B cell (primary cell): ENCODE data around the gene MCOLN1. TPM values are rescaled to one million over a fixed set of nuclear protein-coding genes. Genes with fewer than 3 reads are reported as not detected.

Experiments used
- ATAC-seq: fragments of 200-7000 bp; cut with Tn5 transposase; one replicate; pipeline ENCODE4 v1.10.0; 2021; ENCODE audit warnings: low read depth, mild to moderate bottlenecking, moderate number of reproducible peaks, moderate library complexity
- CTCF ChIA-PET: fragments of 350-600 bp; sonication (Branson Sonifier 250); formaldehyde crosslinking; loops from one replicate; lab custom pipeline; 2021; ENCODE audit warnings: antibody characterized with exemption, inconsistent platforms; lab: Charles Lee
- POLR2A ChIA-PET: fragments of 350-600 bp; sonication (Branson Sonifier 250); formaldehyde crosslinking; loops from one replicate; lab custom pipeline; 2021; ENCODE audit warnings: antibody characterized with exemption; lab: Charles Lee
- DNase-seq: peaks from one replicate; pipeline ENCODE4 v3.0.0; 2013
- H2AFZ ChIP-seq: 2 replicates; pipeline ENCODE4 v1.6.1; 2012; ENCODE audit warnings: mild to moderate bottlenecking, low read depth, low read length; ENCODE audit not compliant: insufficient read depth, poor library complexity, severe bottlenecking
- H3K27ac ChIP-seq, 2 donors: 1 replicate in 1 of 2; 2 replicates in 1 of 2; pipeline ENCODE4 v1.5.1; 2012 to 2013; ENCODE audit warnings: low read length in 2 of 2, mild to moderate bottlenecking in 2 of 2, moderate library complexity in 1 of 2
- H3K27me3 ChIP-seq, 4 experiments: fragments of 200-600 bp in 1 of 4; sonication (generic) in 1 of 4; replicated peaks in 1 of 4; 1 replicate in 2 of 4; 2 replicates in 2 of 4; pipeline versions ENCODE4 v1.6.1 to v1.7.0; 2013 to 2016; ENCODE audit warnings: low read length in 3 of 4, mild to moderate bottlenecking in 2 of 4, mixed read lengths in 1 of 4, moderate library complexity in 1 of 4; ENCODE audit not compliant: insufficient read depth in 4 of 4, control insufficient read depth in 3 of 4; ENCODE audit errors: control extremely low read depth in 1 of 4
- H3K36me3 ChIP-seq, 2 experiments: replicated peaks in 1 of 2; 1 replicate in 1 of 2; 2 replicates in 1 of 2; pipeline versions ENCODE4 v1.6.1 to v1.7.1; 2013; ENCODE audit warnings: low read length in 1 of 2; ENCODE audit not compliant: insufficient read depth in 2 of 2, control insufficient read depth in 1 of 2; ENCODE audit errors: control extremely low read depth in 1 of 2, extremely low read depth in 1 of 2
- H3K4me1 ChIP-seq, 2 donors: fragments of 200-600 bp in 1 of 2; sonication (generic) in 1 of 2; 1 replicate in 1 of 2; 2 replicates in 1 of 2; pipeline versions ENCODE4 v1.5.1 to v1.6.1; 2013 to 2017; ENCODE audit warnings: low read length in 2 of 2; ENCODE audit not compliant: control insufficient read depth in 2 of 2, insufficient read depth in 2 of 2
- H3K4me2 ChIP-seq: replicated peaks from 2 replicates; pipeline ENCODE3; 2012; ENCODE audit warnings: mild to moderate bottlenecking, low read depth, low read length; ENCODE audit not compliant: poor library complexity, severe bottlenecking
- H3K4me3 ChIP-seq, 5 experiments: fragments of 200-600 bp in 1 of 5; sonication (generic) in 1 of 5; 1 replicate in 3 of 5; 2 replicates in 2 of 5; pipeline versions ENCODE4 v1.5.1 to v1.7.0; 2011 to 2016; ENCODE audit warnings: low read length in 4 of 5, mild to moderate bottlenecking in 4 of 5, low read depth in 2 of 5, control low read depth in 1 of 5, moderate library complexity in 1 of 5; ENCODE audit not compliant: insufficient read depth in 1 of 5; ENCODE audit errors: control extremely low read depth in 1 of 5, extremely low read depth in 1 of 5
- H3K79me2 ChIP-seq: fragments of 200-600 bp; sonication (generic); one replicate; pipeline ENCODE4 v1.6.0; 2016; ENCODE audit warnings: low read length; ENCODE audit not compliant: control insufficient read depth, insufficient read depth
- H3K9ac ChIP-seq: fragments of 200-600 bp; sonication (generic); 2 replicates; pipeline ENCODE4 v1.6.1; 2017; ENCODE audit warnings: mild to moderate bottlenecking, low read length, moderate library complexity
- H3K9me3 ChIP-seq, 3 donors: one replicate each; pipeline versions ENCODE4 v1.6.1 to v1.7.1; 2013; ENCODE audit warnings: low read length in 2 of 3; ENCODE audit not compliant: control insufficient read depth in 2 of 3, insufficient read depth in 1 of 3; ENCODE audit errors: control extremely low read depth in 1 of 3
- H4K20me1 ChIP-seq: 2 replicates; pipeline ENCODE4 v1.6.0; 2012; ENCODE audit warnings: mild to moderate bottlenecking, low read length; ENCODE audit not compliant: insufficient read depth, control insufficient read depth, poor library complexity, severe bottlenecking
- H3K27ac Mint-ChIP-seq: one replicate; pipeline ENCODE4 v1.8.0; 2021; ENCODE audit warnings: mixed read lengths
- H3K27me3 Mint-ChIP-seq: one replicate; pipeline ENCODE4 v1.8.0; 2021; ENCODE audit warnings: mixed read lengths
- H3K4me1 Mint-ChIP-seq: one replicate; pipeline ENCODE4 v1.8.0; 2021; ENCODE audit warnings: mixed read lengths
- H3K4me3 Mint-ChIP-seq: one replicate; pipeline ENCODE4 v1.8.0; 2021; ENCODE audit warnings: mixed read lengths
- H3K9me3 Mint-ChIP-seq: one replicate; pipeline ENCODE4 v1.8.0; 2022; ENCODE audit warnings: mixed read lengths; ENCODE audit not compliant: insufficient read depth
- EZH2 ChIP-seq: IDR thresholded peaks from 2 replicates; pipeline ENCODE4 v1.6.1; 2012; ENCODE audit warnings: borderline replicate concordance, low read depth, mild to moderate bottlenecking, moderate library complexity, low read length; ENCODE audit not compliant: insufficient read depth, poor library complexity, severe bottlenecking
- WGBS: methylation state at CpG from one replicate; pipeline ENCODE4 v1.1.5; 2013; ENCODE audit warnings: missing lambda C conversion rate; ENCODE audit not compliant: insufficient coverage; 5-methylcytosine and 5-hydroxymethylcytosine counted together
- intact Hi-C: fragments of 100-400 bp; cut with micrococcal nuclease; formaldehyde crosslinking; loops from one replicate; pipeline ENCODE4 v1.10.0; 2022
- polyA plus RNA-seq: library from polyadenylated mRNA; depleted of rRNA; stranded (reverse); fragments of >200 nt; gene quantifications from 2 replicates; pipeline ENCODE4 v1.2.3, GENCODE V29; 2012
- total RNA-seq, 2 donors: library from RNA; stranded (reverse); fragments of 120-200 nt in 1 of 2; gene quantifications; 1 replicate in 1 of 2; 2 replicates in 1 of 2; pipeline versions ENCODE4 v1.2.3 to v1.2.4, GENCODE V29; 2013 to 2022
- TF ChIP-seq, protein P1 (sequence below): fragments of 200-600 bp; IDR thresholded peaks from one replicate; pipeline ENCODE4 v1.8.0; 2022; ENCODE audit warnings: antibody characterized with exemption, mild to moderate bottlenecking

Gene MCOLN1
- total and polyA plus RNA-seq, 2 donors (not counting 1 experiment from before 2014, with no cell fraction given) = 12.5 to 19.0 TPM

DNA sequence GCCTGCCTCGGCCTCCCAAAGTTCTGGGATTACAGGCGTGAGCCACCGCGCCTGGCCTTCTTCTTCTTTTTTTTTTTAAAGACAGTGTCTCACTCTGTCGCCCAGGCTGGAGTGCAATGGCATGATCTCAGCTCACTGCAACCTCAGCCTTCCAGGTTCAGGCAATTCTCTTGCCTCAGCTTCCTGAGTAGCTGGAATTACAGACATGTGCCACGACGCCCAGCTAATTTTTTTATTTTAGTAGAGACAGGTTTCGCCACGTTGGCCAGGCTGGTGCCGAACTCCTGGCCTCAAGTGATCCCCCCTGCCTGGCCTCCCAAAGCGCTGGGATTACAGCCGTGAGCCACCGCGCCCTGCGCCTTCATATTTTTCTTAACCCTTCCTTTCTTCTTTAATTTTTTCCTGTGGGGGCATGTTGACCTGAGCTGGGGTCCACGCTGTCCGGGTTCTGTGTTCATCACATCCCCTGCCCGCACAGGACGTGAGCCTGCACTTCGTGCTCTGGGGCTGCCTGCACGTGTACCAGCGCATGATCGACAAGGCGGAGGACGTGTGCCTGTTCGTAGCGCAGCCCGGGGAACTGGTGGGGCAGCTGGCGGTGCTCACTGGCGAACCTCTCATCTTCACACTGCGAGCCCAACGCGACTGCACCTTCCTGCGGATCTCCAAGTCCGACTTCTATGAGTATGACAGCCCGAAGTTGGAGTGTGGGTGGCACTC lies 27.2 kb downstream of the MCOLN1 start:
- H3K36me3 ChIP-seq = peaks cover 0 to 32% of the 10 kb centered on the region in 2 experiments
- H3K27ac ChIP-seq = no peak overlapping the region
- CTCF ChIA-PET = interaction anchor here (1.7 kb wide), 1 partner anchor 19 kb away, joined by 6 read pairs; no protein-coding TSS in a partner anchor
- no peak for TF ChIP-seq EZH2
- Mint-ChIP-seq H3K27me3 (no peaks in the 10 kb centered on the region), H3K9me3 (no peaks in the 10 kb centered on the region), H3K4me3 (no peak overlapping the region), H3K4me1 (peaks cover 12% of the 10 kb centered on the region), H3K27ac (no peak overlapping the region)
- no peak overlapping the region for H3K4me2 ChIP-seq
- WGBS = 98% methylated on average over 25 of the region's 36 CpGs
- no peaks in the 10 kb centered on the region for H4K20me1 ChIP-seq
- no peaks in the 10 kb centered on the region for H3K79me2 ChIP-seq
- DNase-seq (no peak), ATAC-seq (no peak)
- H3K4me1 ChIP-seq = peaks cover 3 to 16% of the 10 kb centered on the region in 2 donors
- intact Hi-C loops = no loop called here
- no peaks in the 10 kb centered on the region for H3K27me3 ChIP-seq
- no peak overlapping the region for H3K4me3 ChIP-seq
- POLR2A ChIA-PET = no interaction called here
- H3K9ac ChIP-seq = no peak overlapping the region
- H3K9me3 ChIP-seq = peaks cover 0 to 6% (median 0%) of the 10 kb centered on the region in 3 donors
- no peak overlapping the region for H2AFZ ChIP-seq

DNA sequence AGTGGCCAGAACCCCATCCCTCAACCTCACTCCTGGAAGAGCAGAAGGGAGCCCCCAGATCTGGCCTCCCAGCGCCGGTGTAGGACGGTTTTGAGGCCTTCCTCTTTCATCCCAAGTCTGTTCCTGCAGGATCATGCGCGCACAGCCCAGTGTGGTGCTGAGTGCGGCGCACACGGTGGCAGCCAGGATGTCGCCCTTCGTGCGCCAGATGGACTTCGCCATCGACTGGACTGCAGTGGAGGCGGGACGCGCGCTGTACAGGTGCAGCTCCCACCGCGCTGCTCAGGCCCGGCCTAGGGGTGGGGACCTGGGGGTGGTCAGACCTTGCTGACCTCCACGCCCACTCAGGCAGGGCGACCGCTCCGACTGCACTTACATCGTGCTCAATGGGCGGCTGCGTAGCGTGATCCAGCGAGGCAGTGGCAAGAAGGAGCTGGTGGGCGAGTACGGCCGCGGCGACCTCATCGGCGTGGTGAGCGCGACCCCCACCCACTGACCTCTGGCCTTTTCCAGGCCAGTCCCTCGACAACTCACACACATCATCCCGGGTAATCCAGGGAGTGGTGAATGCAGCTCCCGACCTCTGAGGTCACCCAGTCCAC lies 27.8 kb downstream of the MCOLN1 start:
- Histone ChIP-seq H3K9ac (no peak overlapping the region), H3K4me1 (peaks cover 2 to 9% of the 10 kb centered on the region in 2 donors), H3K79me2 (no peaks in the 10 kb centered on the region), H3K36me3 (peaks cover 0 to 35% of the 10 kb centered on the region in 2 experiments), H3K9me3 (peaks cover 0 to 12% (median 0%) of the 10 kb centered on the region in 3 donors), H2AFZ (no peak overlapping the region), H4K20me1 (no peaks in the 10 kb centered on the region), H3K27me3 (no peaks in the 10 kb centered on the region), H3K4me2 (no peak overlapping the region), H3K27ac (no peak overlapping the region), H3K4me3 (no peak overlapping the region)
- TF ChIP-seq, protein P1, sequence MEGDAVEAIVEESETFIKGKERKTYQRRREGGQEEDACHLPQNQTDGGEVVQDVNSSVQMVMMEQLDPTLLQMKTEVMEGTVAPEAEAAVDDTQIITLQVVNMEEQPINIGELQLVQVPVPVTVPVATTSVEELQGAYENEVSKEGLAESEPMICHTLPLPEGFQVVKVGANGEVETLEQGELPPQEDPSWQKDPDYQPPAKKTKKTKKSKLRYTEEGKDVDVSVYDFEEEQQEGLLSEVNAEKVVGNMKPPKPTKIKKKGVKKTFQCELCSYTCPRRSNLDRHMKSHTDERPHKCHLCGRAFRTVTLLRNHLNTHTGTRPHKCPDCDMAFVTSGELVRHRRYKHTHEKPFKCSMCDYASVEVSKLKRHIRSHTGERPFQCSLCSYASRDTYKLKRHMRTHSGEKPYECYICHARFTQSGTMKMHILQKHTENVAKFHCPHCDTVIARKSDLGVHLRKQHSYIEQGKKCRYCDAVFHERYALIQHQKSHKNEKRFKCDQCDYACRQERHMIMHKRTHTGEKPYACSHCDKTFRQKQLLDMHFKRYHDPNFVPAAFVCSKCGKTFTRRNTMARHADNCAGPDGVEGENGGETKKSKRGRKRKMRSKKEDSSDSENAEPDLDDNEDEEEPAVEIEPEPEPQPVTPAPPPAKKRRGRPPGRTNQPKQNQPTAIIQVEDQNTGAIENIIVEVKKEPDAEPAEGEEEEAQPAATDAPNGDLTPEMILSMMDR = no peak
- no peak for TF ChIP-seq EZH2
- no peaks in the 10 kb centered on the region for H3K27me3 Mint-ChIP-seq
- intact Hi-C loops = no loop called here
- H3K27ac Mint-ChIP-seq = no peak overlapping the region
- 97% methylated on average over 41 of the region's 41 CpGs for WGBS
- H3K9me3 Mint-ChIP-seq = no peaks in the 10 kb centered on the region
- DNase-seq = peak; percentile 11
- no peak overlapping the region for H3K4me3 Mint-ChIP-seq
- no peak for ATAC-seq
- ChIA-PET POLR2A (no interaction called here), CTCF (interaction anchor here (1.7 kb wide), 1 partner anchor 18 kb away, joined by 6 read pairs; no protein-coding TSS in a partner anchor)
- peaks cover 9% of the 10 kb centered on the region for H3K4me1 Mint-ChIP-seq
